Stimulated activated CD4-positive, alpha-beta T cell treated with anti-CD3 and anti-CD28 coated beads, TNF-alpha, amount 100 ng/mL, for 1 hour (primary cell): Measurements from ENCODE around the gene TMEM17.
"Not testable (repeated sequence)": the region's sequence is repeated elsewhere in the genome, so short reads cannot be mapped to it uniquely, and the experiment has no call there.

Experiments used
- DNase-seq, 3 donors: peaks; one replicate each; pipeline ENCODE4 v3.0.0-alpha.2; 2020; ENCODE audit warnings: low read depth in 3 of 3, low spot score in 1 of 3

Gene TMEM17

GRCh38 chr2:62505750-62506420, at the start of gene TMEM17:
Gene TMEM17, minus strand, starts transcription at chr2:62506195. Its CDS starts 66 bp downstream, at chr2:62506129.
- DNase-seq, result peak in 1 of 3 donors; percentile 6

DNA sequence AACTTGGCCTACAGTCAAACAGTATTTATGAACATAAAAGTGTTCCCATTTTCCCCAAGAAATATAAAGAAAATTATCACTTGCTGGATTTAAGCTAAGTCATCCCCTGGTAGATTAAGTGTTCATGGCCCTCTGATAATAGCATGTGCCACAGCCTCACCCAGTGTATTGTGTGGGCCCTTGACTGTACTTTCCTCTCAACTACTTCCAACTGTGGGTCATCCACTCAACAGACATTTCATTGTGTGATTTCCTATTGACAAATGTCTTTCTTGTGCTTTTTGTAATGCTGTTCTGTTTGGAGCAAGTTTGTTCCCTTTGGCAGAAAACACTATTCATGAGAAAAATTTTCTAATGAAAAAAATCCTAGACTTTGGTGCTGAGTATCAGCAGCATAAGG, 48.4 kb upstream of the TMEM17 start:
- DNase-seq, result no peak

DNA sequence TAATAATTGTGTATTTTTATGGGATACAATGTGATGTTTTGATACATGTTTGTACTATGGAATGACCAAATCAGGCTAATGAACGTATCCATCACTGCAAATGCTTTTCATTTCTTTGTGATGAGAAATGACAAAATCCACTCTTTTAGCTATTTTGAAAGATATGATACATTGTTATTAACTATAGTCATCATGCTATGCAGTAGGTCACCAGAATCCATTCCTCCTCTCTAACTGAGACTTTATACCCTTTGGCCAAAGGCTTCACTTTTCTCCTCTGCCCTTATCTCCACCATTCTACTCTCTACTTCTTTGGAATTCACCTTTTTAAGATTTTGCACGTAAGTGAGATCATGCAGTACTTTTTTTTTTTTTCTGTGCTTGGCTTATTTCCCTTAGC, 44.5 kb upstream of the TMEM17 start:
- DNase-seq, result no peak

- no peak for DNase-seq
Measured at GRCh38 chr2:62547854-62548253, 41.9 kb upstream of the TMEM17 start.

DNA sequence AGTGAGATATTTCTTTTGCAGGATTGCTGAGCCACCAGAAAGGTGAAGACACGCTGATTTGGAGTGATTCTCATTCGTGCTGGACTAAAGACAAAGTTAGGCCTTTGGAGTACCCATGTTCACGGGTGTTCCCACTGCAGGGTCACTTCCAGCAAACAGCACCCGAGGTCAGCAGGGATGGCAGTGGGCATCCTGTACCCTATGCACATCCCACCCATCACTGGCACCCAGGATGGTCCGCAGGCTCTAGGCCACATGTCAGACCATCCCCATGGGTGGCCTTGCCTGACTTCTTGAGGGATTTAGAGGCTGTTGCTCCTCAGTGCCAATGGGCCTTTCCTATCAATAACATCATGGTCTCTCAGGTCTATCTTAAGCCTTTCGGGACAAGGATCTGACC, 39.3 kb upstream of the TMEM17 start:
- no peak for DNase-seq

GRCh38 chr2:62540408-62541168, 34.6 kb upstream of the TMEM17 start:
- DNase-seq, result no peak

DNA sequence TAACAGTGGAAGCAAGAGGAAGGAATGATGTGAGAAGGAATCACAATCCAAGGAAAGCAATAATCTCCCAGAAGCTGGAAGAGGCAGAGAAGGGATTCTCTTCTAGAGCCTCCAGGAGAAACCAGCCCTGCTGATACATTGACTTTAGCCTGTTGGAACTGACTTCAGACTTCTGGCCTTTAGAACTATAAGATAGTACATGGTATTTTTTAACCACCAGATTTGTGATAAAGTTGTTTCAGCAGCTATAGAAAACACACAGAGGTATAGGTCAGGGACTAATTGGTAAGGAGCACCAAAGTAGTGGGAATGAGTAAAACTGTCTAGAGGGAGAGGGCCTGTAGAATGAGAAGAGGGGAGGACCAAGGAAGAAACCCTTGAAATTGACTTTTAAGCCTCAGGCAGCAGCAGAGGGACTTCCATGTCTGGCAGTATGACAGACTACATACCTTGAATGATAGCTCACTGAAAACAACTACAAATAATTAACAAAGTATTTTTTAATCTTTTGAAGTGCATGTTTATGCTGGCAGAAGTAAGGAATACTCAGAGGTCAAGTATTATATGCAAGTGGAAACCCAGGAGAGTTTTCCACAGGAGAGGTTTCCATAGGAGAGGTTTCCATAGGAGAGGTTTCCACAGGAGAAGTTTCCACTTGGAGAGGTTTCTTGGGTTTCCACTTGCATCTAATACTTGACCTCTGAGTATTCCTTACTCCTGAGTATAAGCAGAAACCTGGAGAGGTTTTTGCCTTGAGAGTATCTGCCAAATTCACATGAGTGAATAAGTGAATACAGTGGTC, 33.8 kb upstream of the TMEM17 start:
- no peak for DNase-seq

GRCh38 chr2:62538756-62539155, 32.8 kb upstream of the TMEM17 start:
- no peak for DNase-seq

DNA sequence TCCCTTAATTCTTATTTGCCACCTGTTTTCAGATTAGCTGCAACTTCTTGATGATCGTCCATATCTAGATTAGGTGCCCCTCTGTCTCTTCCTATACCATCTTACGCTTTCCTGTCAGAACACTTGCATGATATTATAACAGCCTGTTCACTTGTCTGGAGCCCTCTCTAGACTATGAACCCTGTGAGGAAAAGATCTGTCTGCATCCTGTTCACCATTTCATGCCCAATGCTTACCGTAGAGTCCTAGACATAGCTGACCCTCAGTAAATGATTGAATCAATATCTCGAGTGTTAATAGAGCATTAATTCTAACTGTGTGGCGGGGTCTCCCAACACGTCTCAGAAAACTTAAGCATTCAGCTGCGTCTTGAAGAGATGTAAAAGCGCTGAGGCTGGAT, 31.8 kb upstream of the TMEM17 start:
- no peak for DNase-seq

DNA sequence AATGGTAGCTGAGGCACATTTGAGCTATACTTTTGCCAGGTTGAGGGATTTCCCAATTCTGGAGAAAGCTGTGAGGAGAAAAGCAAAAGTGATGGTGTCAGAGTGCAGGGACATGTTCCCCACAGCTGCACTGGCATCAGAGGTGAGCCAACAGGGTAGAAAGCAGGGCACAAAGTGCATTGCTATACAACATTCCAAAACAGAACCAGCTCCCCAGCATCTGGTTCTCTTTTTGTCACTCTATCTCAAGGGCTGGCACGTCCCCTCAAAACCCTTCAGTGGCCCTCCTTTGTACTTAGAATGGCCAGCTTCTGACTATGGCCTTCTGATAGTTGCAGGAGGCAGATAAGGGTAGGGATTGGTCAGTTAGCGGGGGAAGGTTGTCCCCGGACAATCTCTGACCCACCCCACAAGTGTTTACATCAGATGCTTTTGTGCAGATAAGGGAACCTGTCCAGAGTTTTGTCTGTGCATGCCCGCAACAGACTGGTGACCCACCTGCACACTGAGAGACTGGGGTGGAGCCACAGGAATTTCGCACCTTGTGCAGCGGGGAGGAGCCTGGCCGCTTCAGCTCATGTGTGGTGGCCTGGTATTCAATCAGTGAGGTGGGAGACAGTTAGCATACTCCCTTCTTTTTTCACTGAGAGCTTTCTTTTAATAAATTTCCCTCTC, 31.0 kb upstream of the TMEM17 start:
- no peak for DNase-seq

GRCh38 chr2:62535521-62535920, 29.5 kb upstream of the TMEM17 start:
- DNase-seq, result not testable (repeated sequence)

DNA sequence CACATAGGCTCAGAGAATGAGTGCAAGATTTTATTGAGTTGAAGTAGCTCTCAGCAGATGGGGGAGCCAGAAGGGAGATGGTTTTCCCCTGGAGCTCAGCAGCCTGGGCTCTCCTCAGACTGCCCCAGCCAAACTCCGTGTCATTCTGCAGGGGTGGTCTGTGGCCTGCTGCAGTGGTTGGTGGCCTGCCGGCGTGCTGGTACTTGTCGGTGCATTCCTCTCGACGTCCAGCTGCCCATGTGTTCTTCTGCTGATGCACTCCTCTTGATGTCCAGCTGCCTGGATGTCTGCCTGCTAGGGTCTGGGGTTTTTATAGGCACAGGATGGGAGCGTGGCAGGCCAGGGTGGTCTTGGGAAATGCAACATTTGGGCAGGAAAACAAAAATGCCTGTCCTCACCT, 25.6 kb upstream of the TMEM17 start:
- no peak for DNase-seq

DNA sequence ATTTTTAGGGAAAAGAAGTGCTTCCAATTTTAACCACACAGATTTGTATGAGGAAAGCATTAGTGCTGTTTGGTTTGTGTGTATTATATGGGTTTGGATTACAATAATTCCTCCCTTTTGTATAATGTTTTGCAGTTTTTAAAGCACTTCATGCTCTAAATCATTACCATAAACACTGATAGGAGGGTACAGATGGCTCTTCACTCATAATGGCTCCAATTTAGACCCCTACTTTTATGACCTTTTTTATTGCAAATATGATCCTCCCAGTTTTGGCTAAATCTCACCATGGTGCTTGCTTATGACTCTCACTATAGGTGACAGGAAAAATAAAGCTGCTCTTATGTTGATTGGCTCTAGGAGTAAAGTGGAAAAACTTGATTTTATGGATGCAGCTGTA, 23.8 kb upstream of the TMEM17 start:
- DNase-seq, result no peak

DNA sequence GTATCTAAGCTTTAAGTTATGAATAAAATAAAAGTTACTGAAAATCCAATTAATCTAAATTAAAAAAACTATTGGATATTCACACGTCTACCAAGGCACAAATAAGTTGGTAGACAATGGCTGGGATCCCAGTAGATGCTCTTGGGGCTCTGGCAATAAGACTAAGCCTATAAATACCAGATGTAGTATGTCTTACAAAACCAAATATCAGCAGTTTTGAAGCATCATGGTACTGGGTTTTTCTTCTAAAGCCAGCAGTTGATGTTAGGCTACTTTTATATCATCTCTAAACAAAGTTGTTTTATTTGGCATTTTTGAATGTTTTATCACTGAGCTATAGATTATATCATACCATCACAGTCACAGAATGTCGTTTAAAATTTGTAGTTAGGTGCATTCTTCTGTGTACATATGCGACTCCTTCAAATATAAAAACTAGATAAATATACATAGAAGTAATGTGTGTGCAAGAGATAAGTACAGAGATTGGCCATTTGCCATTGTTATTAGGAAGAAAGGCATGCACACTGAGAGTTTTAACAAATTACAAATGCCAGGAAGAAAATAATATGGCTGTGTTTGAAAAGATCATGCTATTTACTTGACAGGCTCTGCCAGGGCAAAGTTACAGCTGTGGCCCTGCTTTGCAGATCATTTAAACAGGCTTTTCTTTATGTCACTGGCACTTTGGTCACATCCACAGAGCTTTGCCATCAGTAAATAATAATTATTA, 21.6 kb upstream of the TMEM17 start:
- DNase-seq, result no peak

DNA sequence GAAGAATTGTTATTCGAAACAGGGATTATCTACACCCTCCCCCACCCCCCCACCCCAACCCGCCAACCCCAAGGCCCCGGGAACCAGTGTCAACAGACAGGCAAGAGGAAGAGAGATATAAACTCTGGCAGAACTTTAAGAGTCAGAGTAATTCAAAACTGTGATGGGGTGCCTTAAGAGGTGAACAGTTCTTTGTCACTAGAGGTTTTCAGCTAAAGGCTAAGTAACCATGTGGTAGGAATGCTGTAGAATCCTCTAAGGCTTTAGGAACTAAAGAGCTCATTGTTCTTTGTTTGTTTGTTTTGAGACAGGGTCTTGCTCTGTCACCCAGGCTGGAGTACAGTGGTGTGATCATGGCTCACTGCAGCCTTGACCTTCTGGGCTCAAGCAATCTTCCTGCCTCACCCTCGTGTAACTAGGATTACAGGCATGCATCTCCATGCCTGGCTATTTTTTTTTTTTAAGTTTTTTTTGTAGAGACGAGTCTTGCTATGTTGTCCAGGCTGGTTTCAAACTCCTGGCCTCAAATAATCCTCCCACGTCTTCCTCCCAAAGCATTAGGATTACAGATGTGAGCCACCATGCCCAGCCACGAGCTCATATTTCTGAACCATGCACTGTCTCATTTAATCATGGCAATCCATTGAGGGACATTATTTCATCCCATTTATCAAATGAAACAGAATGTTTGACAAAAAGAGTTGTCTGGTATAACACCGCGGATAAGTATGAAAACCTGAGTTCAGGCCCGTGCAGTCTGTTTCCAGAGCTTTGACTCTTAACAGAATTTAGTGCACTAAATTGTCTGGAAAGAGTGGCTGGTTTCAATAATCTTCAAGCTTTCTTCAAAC, 20.8 kb upstream of the TMEM17 start:
- DNase-seq, result no peak

DNA sequence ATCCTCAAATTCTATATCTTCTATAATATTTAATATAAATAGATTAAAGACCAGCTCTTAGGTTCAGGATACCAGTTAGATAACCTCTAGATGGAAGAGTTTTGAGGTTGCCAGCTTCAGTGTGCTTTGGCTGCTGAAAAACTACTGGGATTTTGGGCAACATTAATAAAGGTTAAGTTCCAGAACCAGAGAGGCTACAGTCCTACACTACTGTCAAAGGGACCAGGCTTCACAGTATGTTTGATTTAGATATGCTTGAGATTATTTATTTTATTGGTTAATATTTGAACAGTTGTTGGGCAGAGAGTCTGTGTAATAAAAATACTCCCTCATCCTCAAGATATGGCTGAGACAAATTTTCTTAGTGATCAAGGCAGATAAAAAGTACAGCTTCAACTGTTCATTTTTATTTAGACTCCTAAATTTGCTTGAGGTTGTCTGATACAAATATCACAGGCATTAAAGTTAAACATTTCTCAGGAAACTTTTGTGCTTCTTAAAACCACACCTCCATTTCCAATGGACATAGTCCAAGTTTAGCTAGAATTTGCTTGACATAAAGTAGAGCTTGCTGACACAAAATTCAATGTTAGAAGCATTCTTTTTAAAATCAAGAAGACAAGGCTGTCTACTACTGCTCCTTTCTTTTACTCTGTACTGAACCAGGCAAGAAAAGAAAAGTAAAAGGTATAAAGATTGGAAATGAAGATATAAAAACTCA, 19.7 kb upstream of the TMEM17 start:
- no peak for DNase-seq

- DNase-seq, result no peak
Measured at GRCh38 chr2:62524293-62524941, 18.4 kb upstream of the TMEM17 start.

DNA sequence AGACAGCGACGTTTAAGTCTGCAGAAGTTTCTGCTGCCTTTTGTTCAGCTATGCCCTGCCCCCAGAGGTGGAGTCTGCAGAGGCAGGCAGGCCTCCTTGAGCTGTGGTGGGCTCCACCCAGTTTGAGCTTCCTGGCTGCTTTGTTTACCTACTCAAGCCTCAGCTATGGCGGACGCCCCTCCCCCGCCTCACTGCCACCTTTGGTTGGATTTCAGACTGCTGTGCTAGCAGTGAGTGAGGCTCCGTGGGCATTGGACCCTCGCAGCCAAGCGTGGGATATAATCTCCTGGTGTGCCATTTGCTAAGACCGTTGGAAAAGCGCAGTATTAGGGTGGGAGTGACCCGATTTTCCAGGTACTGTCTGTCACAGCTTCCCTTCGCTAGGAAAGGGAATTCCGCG, 15.1 kb upstream of the TMEM17 start:
- DNase-seq, result not testable (repeated sequence)

- DNase-seq, result no peak
Measured at GRCh38 chr2:62512384-62512783, 6.4 kb upstream of the TMEM17 start.
